HG03066 (cell line): Measurements from ENCODE around the gene CYP2A13.
"Not testable (repeated sequence)": the region's sequence is repeated elsewhere in the genome, so short reads cannot be mapped to it uniquely, and the experiment has no call there.

Source experiments
- ATAC-seq: cut with Tn5 transposase; IDR thresholded peaks from one replicate; pipeline ENCODE4 v1.9.1; 2021; ENCODE audit warnings: low read depth; ENCODE audit not compliant: unreplicated experiment

CYP2A13 gene

DNA sequence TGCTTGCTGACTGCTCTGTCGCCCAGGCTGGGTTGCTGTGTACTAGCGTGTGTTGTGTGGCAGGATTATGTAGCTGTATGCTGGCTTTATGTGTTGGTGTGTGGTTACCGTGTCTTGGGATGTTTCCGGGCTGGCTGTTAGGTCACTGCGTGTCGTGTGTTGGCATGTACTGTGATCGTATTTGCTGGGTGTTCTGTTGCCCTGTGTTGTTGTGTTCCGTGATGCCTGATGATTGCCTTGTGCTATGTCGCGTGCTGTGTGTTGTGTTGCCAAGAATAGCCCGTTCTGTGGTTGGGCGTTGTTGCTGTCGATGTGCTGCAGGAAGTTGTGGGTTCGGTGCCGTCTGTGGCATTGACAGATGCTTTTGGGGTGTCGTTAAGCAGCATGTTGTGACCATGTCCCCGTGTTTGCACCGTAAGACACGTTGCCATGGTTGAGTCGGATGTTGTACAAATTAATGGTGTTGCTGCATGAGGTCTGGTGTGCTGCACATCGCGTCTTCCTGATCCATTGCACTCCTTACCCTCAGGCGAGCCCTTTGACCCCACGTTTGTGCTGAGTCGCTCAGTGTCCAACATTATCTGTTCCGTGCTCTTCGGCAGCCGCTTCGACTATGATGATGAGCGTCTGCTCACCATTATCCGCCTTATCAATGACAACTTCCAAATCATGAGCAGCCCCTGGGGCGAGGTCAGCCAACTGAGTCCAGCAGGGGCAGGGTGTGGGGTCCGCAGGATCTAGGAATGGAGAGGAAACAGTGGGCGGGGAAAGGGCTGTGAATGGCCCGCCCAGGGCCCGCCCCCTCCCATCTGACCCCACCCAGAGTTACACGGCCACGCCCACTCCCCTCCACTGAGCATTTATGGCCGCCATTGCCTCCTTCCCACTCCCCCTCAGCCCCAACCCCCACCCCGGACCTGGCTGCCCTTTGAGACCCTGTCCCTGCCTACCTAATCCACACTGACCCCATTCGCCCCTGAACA, 33.0 kb downstream of the CYP2A13 start:
- not testable (repeated sequence) for ATAC-seq

DNA sequence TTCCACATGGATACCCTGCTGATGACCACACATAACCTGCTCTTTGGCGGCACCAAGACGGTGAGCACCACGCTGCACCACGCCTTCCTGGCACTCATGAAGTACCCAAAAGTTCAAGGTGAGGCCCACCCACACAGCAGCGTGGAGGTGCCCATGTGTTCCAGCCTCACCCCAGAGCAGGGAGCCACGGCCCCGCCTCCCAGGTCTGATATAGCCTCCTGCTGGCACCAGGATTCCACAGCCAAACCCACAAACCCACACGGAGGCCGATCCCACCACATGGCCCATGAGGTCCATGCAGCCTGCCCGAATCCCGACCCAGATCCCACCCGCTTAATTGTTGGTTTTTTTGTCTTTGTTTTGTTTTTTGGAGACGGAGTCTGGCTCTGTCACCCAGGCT, 34.6 kb downstream of the CYP2A13 start:
- not testable (repeated sequence) for ATAC-seq

DNA sequence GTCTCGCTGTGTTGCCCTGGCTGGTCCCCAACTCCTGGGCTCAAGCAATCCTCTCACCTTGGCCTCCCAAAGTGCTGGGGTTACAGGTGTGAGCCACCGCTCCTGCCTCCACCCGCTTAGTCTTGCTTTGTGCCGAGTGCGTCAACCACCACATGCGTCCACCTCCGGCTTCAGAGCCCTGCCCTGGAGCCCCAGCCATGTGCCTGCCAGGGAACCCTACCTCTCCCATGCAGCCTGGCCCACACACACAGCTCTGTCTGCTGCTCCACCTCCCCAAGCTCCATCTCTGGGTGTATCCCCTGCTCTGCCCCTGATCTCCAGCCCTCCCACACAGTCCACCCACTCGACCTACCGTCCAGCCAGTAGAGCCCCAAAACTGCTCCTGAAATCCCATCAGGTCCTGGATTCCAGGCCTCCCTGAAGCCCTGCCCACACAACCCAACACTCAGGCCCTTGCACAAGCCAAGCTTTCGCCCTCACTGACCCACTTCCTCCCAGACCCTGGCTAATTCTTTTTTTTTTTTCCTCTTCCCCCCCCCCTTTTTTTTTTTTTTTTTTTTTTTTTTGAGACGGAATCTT, 35.6 kb downstream of the CYP2A13 start:
- ATAC-seq: no peak

DNA sequence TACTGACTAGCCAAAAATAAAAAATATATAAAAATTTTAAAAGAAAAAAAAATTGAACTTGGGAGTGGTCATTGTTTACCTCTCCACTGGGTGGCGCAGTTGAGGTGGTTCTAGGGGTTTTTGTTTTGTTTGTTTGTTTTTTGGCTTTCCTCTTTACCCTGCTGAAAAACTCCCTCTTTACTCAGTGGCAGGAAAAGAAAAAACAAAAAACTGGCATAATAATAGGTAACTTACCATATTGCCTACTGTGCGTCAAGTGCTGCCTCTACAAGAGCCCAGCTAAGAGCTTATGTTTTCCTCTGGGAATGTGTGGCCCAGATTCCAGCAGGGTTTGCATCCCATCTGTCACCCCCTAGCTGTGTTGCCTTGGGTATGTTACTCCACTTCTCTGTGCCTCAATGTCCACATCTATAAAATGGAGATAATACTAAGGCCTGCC, 38.5 kb downstream of the CYP2A13 start:
- ATAC-seq: not testable (repeated sequence)

DNA sequence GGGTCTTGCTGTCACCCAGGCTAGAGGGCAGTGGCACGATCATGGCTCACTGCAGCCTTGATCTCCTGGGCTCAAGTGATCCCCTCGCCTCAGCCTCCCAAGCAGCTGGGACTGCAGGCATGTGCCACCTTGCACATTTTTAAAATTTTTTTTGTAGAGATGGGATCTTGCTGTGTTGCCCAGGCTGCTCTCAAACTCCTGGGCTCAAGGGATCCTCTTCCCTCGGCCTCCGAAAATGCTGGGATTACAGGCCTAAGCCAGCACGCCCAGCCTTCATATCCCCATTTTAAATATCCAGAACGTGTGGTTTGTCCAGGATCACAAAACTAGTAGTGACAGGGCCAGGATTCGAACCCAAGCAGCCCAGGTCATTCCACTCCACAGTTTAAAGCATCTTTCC, 39.1 kb downstream of the CYP2A13 start:
- not testable (repeated sequence) for ATAC-seq

DNA sequence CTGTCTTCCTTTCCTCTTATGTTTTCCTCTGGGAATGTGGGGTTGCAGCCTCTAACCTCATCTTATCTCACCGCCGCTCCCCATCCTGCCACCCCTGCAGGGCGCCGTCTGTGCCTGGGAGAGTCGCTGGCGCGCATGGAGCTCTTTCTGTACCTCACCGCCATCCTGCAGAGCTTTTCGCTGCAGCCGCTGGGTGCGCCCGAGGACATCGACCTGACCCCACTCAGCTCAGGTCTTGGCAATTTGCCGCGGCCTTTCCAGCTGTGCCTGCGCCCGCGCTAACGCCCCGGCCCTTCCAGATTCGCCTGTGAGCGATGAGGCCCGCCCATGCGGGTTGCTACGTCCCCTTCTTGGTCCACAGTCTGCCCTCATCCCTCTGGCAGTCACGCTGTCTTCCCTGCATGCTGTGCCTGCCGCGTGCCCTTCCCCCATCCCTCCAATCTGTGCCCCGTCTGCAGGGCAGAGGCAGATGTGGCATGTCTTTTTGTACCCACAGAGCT, 39.6 kb downstream of the CYP2A13 start:
- ATAC-seq: not testable (repeated sequence)

DNA sequence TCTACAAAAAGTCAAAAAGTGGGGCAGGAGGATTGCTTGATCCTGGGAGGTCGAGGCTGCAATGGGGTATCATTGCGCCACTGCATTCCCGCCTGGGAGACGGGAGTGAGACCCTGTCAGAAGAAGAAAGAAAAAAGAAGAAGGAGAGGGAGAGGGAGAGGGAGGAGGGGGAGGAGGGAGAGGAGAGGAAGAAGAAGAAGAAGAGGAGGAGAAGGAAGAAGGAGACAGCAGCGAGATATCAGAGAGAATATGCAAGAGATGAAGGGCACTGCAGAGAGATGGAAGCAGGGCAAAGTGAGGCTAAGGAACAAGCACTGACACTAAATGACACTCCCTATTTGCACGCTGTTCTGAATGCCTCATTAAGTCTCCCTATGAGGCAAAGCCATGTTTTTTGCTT, 40.4 kb downstream of the CYP2A13 start:
- ATAC-seq: no peak

DNA sequence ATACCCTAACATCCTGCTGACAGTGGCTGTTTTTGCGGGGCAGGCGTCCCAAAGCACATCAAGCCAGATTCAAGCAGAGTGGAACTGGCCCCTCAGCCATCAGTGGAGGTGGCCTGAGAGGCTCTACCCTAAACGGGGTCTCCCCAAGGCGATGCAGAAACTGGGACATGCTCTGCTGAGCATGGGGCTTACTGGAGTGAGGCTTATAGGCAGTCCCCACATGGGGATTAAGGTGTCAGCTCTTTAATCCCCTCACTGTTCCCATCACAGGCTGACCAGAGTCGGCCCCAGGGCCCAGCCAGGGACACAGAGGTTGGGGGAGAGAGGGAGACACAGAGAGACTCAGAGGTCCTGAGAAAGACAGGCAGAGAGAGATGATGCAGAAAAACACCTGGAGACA, 42.9 kb downstream of the CYP2A13 start:
- no peak for ATAC-seq

DNA sequence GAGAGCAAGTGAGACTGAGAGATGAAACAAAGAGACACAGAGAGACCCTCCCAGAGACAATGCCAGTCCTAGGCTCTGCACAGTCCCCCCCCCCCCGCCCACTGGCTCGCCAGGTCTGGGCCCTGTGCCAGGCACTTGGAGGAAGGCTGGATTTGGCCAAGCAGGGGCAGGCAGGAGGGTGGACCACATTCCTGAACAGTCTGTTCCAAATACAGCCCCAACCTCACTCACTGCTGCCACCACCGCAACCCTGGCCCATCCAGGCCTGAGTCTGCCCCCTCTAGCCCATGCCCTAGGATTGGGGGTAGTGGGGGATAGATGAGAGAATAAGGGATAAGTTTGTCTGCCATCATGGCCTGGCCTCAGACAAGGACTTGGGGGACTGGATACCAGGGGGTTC, 45.0 kb downstream of the CYP2A13 start:
- ATAC-seq: no peak

DNA sequence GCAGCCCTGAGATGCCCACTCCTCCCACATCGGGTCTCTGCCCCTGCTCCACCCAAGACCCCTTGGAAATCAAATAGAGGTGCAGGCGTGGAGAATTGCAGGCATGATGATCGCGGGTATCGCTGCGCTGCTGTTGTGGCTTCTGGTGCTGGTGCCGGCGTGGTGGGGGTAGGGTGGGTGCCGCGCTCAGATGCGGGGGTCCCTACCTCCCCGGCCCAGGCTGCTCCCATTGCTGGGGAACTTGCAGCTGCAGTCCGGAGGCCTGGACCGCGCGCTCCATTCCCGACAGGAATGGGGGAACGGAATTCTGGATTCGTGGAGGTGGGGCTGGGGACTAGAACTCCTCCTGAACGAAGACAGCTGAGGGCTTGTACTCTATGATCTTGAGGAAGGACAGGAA, 46.4 kb downstream of the CYP2A13 start:
- no peak for ATAC-seq

DNA sequence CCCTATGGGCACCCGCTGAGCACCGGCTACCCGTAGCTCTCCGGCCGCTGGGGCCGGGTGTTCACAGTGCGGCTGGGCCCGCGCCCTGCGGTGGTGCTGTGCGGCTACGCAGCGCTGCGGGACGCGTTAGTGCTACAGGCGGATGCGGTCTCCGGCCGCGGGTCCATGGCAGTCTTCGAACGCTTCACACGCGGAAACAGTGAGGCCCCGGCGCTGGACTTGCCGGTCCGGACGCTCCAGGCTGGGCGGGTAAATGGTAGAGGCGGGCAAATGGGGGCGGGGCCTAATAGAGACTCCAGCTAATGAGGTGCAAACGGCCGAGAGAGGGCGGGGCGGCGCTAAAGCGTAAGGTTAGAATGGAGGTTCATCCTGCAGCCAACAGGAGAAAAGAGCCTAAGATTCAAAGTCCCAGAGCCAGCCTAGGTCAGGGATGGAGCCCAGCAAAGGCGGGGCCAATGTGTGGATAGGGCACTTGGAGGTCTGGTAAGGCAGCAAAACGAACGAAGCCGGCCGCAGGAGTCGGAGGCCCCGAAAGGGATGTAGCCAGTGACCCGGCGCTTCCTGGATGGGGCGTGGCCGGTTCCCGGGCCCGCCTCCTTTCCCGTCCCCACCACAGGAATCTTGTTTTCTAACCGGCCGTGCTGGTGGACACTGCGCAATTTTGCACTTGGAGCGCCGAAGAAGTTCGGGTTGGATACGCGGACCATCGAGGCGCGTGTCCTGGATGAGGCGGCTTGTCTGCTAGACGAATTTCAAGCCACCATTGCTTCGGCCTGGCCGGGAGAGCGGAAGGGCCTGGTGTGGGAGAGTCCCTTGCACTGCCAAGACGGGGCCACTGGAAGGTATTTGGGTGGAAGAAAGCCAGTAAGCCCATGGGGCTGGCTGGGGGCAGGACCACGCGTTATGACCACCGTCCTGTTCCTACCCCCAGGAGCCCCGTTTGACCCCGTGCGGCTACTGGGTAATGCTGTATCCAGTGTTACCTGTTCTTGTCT, 47.4 kb downstream of the CYP2A13 start:
- not testable (repeated sequence) for ATAC-seq

DNA sequence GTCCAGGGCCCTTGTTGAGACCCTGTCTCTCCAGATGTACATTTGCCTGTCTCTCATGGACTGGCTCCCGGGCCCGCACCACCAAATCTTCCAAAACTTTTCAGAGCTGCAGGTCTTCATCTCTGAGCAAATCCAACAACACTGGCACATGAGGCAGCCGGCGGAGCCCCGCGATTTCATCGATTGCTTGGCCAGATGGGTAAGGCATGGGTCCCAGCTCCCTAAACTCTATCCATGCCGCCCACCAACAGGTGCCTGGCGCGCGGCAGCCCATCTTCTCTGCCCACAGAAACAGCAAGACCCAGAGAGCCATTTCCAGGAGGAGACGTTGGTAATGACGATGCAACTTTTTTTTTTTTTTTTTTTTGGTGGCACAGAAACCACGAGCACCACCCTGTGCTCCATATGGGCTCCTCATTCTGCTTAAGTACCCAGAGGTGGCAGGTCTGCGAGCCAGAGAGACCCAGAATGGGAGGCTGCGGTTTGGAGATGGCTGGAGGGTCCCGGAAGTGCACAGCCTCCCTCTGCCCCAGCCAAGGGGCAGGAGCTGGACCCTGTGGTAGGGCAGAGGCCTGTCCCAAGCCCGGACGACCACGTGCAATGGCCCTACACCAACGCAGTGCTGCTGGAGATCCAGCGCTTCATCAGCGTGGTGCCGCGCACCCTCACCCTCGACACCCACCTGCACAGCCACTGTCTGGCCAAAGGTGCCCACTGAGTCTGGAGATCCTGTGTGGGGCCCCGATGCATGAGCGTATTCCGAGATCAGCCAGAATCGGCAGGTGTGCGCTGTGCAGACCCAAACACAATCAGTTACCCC, 48.6 kb downstream of the CYP2A13 start:
- ATAC-seq: no peak

DNA sequence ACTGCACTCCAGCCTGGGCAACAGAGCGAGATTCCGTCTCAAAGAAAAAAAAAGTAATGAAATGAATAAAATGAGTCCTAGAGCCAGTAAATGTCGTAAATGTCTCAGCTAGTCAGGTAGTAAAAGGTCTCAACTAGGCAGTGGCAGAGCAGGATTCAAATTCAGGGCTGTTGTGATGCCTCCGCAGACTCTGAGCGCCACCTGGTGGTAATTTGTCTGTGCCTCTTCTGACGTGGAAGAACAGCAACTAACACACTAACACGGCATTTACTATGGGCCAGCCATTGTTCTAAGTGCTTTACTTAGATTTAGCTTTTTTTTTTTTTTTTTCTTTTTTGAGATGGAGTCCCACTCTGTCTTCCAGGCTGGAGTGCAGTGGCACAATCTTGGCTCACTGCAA, 56.2 kb downstream of the CYP2A13 start:
- ATAC-seq: no peak
